HuH-7 (cell line): ENCODE measurements around the gene RPL41.

Source experiments
- DNase-seq: peaks from one replicate; pipeline ENCODE4 v3.0.0; 2011; ENCODE audit warnings: low spot score

Gene RPL41

DNA sequence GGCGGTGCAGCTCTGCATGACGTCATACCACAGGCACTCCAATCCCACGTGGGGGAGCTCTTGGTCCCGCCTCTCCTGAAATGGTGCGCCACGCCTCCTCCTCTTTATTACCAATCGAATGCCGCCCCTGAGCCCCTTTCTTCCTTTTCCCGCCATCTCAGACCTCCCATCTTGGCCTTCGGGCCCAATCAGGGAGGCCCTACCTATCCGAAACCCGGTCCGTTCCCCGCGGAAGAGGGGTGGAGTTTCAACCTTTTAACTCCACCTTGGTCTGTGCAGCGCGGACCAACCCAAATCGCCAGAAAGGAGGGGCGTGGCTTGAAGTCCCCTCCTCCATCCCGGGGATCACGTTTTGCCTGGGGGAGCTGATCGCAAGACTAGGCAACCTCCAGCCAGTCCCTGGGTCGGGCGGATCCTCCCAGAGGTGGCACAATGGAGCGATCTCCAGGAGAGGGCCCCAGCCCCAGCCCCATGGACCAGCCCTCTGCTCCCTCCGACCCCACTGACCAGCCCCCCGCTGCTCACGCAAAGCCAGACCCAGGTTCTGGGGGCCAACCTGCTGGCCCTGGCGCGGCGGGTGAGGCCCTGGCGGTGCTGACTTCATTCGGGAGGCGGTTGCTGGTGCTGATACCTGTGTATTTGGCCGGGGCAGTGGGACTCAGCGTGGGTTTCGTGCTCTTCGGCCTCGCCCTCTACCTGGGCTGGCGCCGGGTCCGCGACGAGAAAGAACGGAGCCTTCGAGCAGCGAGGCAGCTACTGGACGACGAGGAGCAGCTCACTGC lies 11.6 kb downstream of the RPL41 start, which contains the start of gene ESYT1:
Gene ESYT1 (plus strand): TSS at position 380 of the 782 bp plus-strand sequence. CDS start 53 bp downstream, at position 433.
- DNase-seq: peak; percentile 97

DNA sequence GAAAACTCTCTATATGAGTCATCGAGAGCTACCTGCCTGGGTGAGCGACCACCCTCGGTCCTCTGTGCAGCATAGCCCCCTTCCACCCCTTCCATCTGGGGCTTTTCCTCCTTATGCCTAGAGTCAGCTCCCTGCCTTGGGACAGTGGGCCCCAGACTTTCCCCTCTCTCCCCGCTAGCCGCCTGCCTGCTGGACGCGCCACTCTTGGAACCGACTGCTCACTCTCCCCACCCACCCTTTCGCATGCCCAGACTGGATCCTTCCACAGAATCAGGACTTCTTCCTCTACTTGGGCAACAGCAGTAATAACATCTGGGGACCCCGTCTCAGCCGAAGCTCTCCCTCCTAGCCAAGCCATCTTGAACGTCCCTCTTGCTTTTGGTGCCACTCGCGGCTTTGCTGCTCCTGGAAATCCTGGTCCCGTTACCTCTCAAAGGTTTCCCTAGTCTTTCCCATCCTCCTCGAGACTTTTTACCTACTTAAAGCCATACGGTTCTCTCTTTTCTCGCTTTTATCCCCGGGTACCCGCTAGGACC lies 12.3 kb downstream of the RPL41 start:
- DNase-seq: no peak

DNA sequence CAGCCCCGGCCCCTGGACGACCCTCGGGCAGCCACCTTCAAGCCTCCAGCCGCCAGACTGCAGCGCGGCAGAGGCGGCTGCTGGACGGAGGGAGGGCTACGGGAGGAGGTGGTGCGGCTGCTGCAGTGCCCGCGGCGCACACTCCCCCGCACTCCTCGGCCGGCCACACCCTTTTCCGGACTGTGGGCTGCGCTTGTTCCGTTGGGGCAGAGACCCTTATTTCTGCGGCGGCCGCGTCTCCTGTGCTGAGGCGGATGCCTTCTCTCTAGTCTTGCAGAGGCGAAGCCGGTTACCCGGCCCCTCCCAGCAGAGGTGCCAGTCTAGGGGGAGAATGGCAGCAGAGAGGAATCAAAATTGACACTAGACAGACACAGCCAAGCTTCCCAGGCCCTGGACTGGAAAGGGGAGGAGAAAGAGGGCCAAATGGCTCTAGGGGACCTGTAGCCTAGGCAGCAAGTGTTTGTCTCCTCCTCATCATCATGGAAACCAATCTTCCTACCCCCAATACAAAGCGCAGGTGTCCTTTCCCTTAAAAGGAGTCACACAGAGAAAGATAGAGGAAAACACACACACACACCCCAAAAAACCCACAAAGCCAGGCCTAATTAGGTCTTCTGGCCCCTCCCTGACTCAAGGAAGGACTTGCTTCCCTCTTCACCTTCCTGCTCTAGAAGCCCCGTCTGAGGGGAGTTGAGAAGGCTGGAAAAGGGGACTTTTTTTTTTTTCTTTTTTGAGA lies 12.9 kb downstream of the RPL41 start:
- no peak for DNase-seq

GRCh38 chr12:56129942-56130495 lies 13.6 kb downstream of the RPL41 start:
- no peak for DNase-seq

DNA sequence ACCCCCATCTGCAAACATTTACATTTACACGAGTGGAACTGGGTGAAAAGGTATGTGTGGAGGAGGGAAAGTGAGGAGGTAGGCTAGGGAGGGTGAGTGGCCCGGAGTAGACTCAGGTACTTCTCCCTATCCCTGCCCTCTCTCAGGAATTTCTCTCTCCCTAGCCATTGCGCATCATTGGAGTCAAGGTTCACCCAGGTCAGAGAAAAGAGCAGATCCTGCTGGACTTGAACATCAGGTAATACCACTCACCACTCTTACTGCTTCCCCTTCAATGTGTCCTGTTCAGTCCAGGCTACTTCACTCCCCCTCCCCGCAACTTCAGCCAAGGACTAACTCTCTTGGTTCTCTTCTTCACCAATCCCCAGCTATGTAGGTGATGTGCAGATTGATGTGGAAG lies 14.4 kb downstream of the RPL41 start:
- no peak for DNase-seq

GRCh38 chr12:56134897-56135296 lies 18.5 kb downstream of the RPL41 start:
- no peak for DNase-seq

DNA sequence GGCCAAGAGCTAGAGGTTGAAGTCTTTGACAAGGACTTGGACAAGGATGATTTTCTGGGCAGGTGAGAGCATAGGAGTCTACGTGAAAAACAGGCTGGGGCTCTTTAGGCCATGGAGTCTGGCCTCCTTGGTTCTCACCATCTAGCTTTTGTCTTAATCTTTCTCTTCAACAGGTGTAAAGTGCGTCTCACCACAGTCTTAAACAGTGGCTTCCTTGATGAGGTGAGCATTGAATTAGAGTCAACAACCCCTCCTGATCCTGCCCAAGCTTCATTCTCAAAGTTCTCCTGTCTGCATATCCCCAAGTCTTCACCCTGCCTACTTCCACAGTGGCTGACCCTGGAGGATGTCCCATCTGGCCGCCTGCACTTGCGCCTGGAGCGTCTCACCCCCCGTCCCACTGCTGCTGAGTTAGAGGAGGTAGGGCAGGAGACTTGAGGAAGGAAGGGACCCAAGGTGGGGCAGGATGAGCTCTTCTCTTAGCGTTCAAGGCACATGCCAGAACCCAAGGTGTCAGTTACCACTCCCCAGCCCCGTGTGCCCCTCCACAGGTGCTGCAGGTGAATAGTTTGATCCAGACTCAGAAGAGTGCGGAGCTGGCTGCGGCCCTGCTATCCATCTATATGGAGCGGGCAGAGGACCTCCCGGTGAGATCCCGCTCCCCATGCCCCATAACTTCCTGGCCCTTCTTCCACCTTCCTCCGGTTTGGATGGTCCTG lies 21.6 kb downstream of the RPL41 start:
- no peak for DNase-seq

DNA sequence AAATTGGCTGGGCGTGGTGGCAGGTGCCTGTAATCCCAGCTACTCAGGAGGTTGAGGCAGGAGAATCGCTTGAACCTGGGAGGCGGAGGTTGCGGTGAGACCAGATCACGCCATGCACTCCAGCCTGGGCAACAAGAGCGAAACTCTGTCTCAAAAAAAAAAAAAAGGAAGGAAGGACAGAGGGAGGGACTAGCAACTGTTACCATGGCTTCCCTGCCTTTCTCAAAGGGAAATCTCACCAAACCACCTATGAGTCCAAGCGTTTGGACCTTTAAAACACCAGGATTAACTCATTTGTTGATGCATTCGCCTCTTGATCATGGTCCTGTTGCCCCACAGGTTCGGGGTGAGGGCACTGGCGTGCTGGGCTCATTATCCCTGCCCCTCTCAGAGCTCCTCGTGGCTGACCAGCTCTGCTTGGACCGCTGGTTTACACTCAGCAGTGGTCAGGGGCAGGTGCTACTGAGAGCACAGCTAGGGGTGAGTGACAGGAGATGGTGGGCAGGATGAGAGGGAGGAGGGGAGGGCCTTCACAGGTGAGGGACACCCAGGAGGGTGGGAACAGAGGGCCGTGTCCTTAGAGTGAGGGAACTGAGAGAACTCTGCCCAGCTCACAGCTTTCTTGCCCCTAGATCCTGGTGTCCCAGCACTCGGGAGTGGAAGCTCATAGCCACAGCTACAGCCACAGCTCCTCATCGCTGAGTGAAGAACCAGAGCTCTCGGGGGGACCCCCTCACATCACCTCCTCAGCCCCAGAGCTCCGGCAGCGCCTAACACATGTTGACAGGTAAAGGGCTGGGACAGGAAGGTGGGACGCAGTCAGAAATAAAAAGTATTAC lies 25.7 kb downstream of the RPL41 start:
- DNase-seq: no peak

DNA sequence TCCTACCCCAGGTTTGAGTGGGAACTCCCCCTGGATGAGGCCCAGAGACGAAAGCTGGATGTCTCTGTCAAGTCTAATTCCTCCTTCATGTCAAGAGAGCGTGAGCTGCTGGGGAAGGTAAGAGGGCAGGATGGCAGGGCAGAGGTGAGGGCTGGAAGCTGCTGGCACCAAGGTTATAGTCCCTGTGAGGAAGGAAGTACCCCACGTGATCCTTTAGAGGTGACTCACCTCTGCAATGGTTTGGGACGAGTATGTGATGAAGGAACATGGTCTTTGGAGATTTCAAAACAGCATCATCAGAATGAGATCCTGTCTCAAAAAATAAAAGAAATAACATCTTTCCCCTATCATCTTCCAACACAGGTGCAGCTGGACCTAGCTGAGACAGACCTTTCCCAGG lies 26.8 kb downstream of the RPL41 start:
- DNase-seq: no peak

DNA sequence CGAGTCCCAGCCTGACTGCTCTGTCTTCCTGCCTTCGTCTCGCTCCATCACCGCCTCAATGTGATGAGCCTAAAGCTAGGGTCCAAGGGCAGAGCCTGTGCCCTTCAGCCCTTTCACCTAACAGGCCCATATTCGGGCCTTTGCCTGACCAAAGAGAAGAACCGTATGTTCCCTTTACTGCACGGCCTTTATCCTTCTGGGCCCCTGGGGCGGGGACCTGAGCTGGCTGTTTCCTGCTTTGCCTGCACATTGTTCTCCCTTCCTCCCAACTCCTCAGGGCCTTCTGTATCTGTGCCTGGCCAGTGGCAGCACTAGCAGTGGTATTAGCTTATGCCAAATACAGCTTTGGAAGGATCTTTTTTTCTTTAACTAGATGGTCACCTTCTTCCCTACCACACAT lies 27.4 kb downstream of the RPL41 start:
- no peak for DNase-seq

GRCh38 chr12:56145217-56145616 lies 28.8 kb downstream of the RPL41 start:
- no peak for DNase-seq

DNA sequence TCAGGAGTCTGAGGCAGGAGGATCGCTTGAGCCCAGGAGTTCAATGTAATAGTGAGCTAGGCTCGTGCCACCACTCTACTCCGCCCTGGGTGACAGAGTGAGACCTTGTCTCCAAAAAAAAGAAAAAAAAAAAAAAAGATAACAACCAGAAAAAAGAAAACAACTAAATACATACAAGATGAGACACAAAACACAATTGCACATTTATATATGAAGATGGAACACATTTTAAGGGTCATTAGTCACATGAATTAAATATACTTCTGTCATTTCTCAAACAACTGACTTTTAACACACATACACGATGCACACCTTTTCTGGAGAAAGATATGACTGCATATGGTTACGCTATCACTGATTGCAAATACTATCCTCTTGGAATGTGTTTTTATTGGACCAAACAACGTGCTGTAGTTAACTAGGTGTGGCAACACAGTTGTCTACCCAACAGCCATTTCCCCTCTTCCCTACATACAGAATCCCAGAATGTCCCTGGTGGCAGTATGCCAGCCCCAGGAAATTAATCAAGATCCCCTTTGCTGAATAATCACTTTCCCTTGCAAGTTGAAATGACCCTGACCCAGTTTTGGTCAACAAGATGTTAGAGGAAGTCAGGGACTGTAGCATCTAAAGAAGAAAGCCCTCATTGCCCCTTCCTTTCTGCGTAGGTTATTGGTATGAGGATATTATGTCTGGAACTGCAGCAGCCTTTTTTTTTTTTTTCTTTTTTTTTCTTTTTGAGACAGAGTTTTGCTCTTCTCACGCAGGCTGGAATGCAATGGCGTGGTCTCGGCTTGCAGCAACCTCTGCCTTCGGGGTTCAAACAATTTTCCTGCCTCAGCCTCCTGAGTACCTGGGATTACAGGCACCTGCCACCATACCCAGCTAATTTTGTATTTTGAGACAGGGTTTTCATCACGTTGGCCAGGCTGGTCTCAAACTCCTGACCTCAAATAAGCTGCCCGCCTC lies 30.3 kb downstream of the RPL41 start:
- DNase-seq: no peak

- DNase-seq: no peak
These were observed 34.1 kb downstream of the RPL41 start for GRCh38 chr12:56150563-56150962.

DNA sequence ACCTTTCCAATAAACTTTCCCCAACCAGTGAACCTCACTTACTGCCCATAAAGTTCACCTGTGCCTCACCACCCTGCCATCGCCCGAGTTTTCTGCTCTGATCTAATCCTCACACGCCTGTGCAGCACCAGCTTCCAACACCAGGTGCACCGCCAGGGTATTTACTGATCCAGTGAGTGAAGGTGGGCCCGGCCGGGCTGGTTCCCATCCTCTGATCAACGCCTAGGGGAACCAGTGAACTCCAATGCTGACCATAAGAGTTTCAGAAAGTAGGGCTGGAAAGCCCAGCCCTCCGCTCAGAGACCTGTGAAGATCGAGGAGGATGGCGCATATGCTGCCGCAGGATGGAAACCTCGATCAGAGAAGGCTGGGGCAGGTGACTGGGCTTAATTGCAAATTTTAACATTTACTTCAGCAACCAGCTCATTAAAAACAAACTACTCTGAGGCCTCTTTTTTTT lies 35.3 kb downstream of the RPL41 start:
- DNase-seq: peak; percentile 76

DNA sequence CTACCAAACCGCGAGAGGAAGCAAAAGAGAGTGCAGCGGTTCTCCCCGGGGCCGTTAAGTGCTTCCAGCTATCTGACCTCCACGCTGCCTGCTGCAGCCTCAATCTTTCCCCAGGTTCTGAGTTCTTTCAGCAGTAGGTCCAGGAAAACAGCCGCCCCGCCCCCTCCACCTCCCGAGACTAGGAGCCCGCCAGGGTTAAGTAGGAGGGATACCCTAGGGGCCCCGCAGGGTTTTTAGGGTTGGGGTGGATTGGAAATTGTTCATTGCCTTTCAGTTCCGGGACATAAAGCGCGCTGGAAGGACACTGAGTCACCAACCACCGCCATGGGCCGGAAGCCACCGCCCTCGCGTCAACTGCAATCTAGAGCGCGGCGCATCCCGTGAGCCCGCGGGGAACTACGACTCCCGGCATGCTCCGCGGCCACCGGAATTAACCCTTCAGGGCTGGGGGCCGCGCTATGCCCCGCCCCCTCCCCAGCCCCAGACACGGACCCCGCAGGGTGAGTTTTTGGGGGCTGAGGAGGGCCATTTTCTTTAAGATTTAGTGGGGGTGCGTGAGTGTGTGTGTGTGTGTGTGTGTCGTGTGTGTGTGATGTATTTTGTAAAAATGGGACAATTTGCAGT lies 35.8 kb downstream of the RPL41 start, which contains the start of gene MYL6B:
Gene MYL6B (plus strand): TSS at position 456 of the 624 bp plus-strand sequence. CDS start 1,332 bp downstream, outside the sequence.
- DNase-seq: peak; percentile 93

GRCh38 chr12:56152756-56153677 lies 36.6 kb downstream of the RPL41 start:
- DNase-seq: no peak

DNA sequence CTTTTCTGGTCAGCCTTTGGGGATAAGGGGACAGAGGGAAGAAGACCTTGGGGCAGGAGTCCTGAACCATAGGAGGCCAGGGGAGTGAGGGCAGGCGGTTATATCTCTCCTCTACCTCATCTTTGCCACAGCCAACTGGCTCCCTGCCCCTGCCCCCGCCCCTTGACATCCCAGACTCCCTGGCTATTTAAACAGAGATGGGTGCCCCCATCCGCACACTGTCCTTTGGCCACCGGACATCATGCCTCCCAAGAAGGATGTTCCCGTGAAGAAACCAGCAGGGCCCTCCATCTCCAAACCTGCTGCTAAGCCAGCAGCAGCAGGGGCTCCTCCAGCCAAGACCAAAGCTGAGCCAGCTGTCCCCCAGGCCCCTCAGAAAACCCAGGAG lies 37.2 kb downstream of the RPL41 start:
- no peak for DNase-seq

- no peak for DNase-seq
These were observed 37.9 kb downstream of the RPL41 start for GRCh38 chr12:56154246-56154771.
